Measurements from ENCODE around the gene NIM1K.
"Not testable (repeated sequence)": the region's sequence is repeated elsewhere in the genome, so short reads cannot be mapped to it uniquely, and the experiment has no call there.

NIM1K gene

GRCh38 chr5:43195670-43196265 lies 3.7 kb downstream of the NIM1K start:
- Histone ChIP-seq H3K27me3 (ENCODE audit: low read depth) (no peaks in the 10 kb centered on the region), H3K9me3 (no peaks in the 10 kb centered on the region), H3K4me1 (no peaks in the 10 kb centered on the region; the same call in 1 of the 2 replicates), H3K36me3 (replicated peaks) (no peaks in the 10 kb centered on the region), H3K4me3 (no peak overlapping the region)
- in situ Hi-C loops (cut with MboI; ENCODE audit: low sequenced_read_pairs) = no loop called here
- no peak for DNase-seq (ENCODE audit: low spot score in 2 of 2)

GRCh38 chr5:43197535-43197934 lies 5.5 kb downstream of the NIM1K start:
- H3K36me3 ChIP-seq (replicated peaks) = no peaks in the 10 kb centered on the region
- no peaks in the 10 kb centered on the region for H3K9me3 ChIP-seq
- H3K27me3 ChIP-seq (ENCODE audit: low read depth) = no peaks in the 10 kb centered on the region
- DNase-seq (ENCODE audit: low spot score in 2 of 2) = no peak
- in situ Hi-C loops (cut with MboI; ENCODE audit: low sequenced_read_pairs) = no loop called here
- no peaks in the 10 kb centered on the region for H3K4me1 ChIP-seq
- no peak overlapping the region for H3K4me3 ChIP-seq

GRCh38 chr5:43201442-43201841 lies 9.4 kb downstream of the NIM1K start:
- H3K27me3 ChIP-seq (ENCODE audit: low read depth); in situ Hi-C loops (cut with MboI; ENCODE audit: low sequenced_read_pairs); DNase-seq (ENCODE audit: low spot score in 2 of 2); H3K36me3 ChIP-seq (replicated peaks); H3K4me3 ChIP-seq; H3K4me1 ChIP-seq; H3K9me3 ChIP-seq: not testable (repeated sequence)

- no peaks in the 10 kb centered on the region for H3K27me3 ChIP-seq (ENCODE audit: low read depth)
- no peaks in the 10 kb centered on the region for H3K36me3 ChIP-seq (replicated peaks)
- in situ Hi-C loops (cut with MboI; ENCODE audit: low sequenced_read_pairs) = no loop called here
- no peaks in the 10 kb centered on the region for H3K4me1 ChIP-seq
- H3K9me3 ChIP-seq = no peaks in the 10 kb centered on the region
- no peak for DNase-seq (ENCODE audit: low spot score in 2 of 2)
- H3K4me3 ChIP-seq = no peak overlapping the region
These were observed 10.4 kb downstream of the NIM1K start for GRCh38 chr5:43202380-43202779.

GRCh38 chr5:43203373-43203772 lies 11.3 kb downstream of the NIM1K start:
- Histone ChIP-seq H3K4me1 (no peaks in the 10 kb centered on the region), H3K27me3 (ENCODE audit: low read depth) (no peaks in the 10 kb centered on the region), H3K4me3 (no peak overlapping the region), H3K36me3 (replicated peaks) (no peaks in the 10 kb centered on the region), H3K9me3 (no peaks in the 10 kb centered on the region)
- in situ Hi-C loops (cut with MboI; ENCODE audit: low sequenced_read_pairs) = no loop called here
- DNase-seq (ENCODE audit: low spot score in 2 of 2) = no peak

GRCh38 chr5:43204958-43205357 lies 12.9 kb downstream of the NIM1K start:
- peaks cover 2% of the 10 kb centered on the region for H3K4me1 ChIP-seq
- in situ Hi-C loops (cut with MboI; ENCODE audit: low sequenced_read_pairs) = no loop called here
- no peaks in the 10 kb centered on the region for H3K9me3 ChIP-seq
- no peaks in the 10 kb centered on the region for H3K27me3 ChIP-seq (ENCODE audit: low read depth)
- no peaks in the 10 kb centered on the region for H3K36me3 ChIP-seq (replicated peaks)
- no peak overlapping the region for H3K4me3 ChIP-seq
- DNase-seq (ENCODE audit: low spot score in 2 of 2) = no peak

GRCh38 chr5:43207601-43208000 lies 15.6 kb downstream of the NIM1K start:
- in situ Hi-C loops (cut with MboI; ENCODE audit: low sequenced_read_pairs) = no loop called here
- Histone ChIP-seq H3K4me3 (no peak overlapping the region), H3K36me3 (replicated peaks) (no peaks in the 10 kb centered on the region), H3K4me1 (peaks cover 14% of the 10 kb centered on the region), H3K9me3 (no peaks in the 10 kb centered on the region), H3K27me3 (ENCODE audit: low read depth) (no peaks in the 10 kb centered on the region)
- DNase-seq (ENCODE audit: low spot score in 2 of 2) = no peak

GRCh38 chr5:43208658-43209057 lies 16.6 kb downstream of the NIM1K start:
- no peak overlapping the region for H3K4me3 ChIP-seq
- H3K27me3 ChIP-seq (ENCODE audit: low read depth) = no peaks in the 10 kb centered on the region
- no peak for DNase-seq (ENCODE audit: low spot score in 2 of 2)
- no peaks in the 10 kb centered on the region for H3K36me3 ChIP-seq (replicated peaks)
- in situ Hi-C loops (cut with MboI; ENCODE audit: low sequenced_read_pairs) = no loop called here
- H3K9me3 ChIP-seq = no peaks in the 10 kb centered on the region
- H3K4me1 ChIP-seq = peaks cover 14% of the 10 kb centered on the region

GRCh38 chr5:43209060-43209459 lies 17.0 kb downstream of the NIM1K start:
- in situ Hi-C loops (cut with MboI; ENCODE audit: low sequenced_read_pairs) = no loop called here
- DNase-seq (ENCODE audit: low spot score in 2 of 2) = no peak
- Histone ChIP-seq H3K4me3 (no peak overlapping the region), H3K4me1 (peaks cover 14% of the 10 kb centered on the region), H3K9me3 (no peaks in the 10 kb centered on the region), H3K36me3 (replicated peaks) (no peaks in the 10 kb centered on the region), H3K27me3 (ENCODE audit: low read depth) (no peaks in the 10 kb centered on the region)

- Histone ChIP-seq H3K4me3 (no peak overlapping the region), H3K36me3 (replicated peaks) (no peaks in the 10 kb centered on the region), H3K27me3 (ENCODE audit: low read depth) (no peaks in the 10 kb centered on the region), H3K9me3 (no peaks in the 10 kb centered on the region), H3K4me1 (peaks cover 14% of the 10 kb centered on the region)
- in situ Hi-C loops (cut with MboI; ENCODE audit: low sequenced_read_pairs) = no loop called here
- no peak for DNase-seq (ENCODE audit: low spot score in 2 of 2)
These were observed 17.8 kb downstream of the NIM1K start for GRCh38 chr5:43209833-43210232.

GRCh38 chr5:43210570-43210969 lies 18.5 kb downstream of the NIM1K start:
- H3K36me3 ChIP-seq (replicated peaks) = no peaks in the 10 kb centered on the region
- in situ Hi-C loops (cut with MboI; ENCODE audit: low sequenced_read_pairs) = no loop called here
- no peaks in the 10 kb centered on the region for H3K9me3 ChIP-seq
- peak; percentile 32 to 57 for DNase-seq (ENCODE audit: low spot score in 2 of 2)
- H3K4me1 ChIP-seq = peaks cover 14% of the 10 kb centered on the region
- no peak overlapping the region for H3K4me3 ChIP-seq
- no peaks in the 10 kb centered on the region for H3K27me3 ChIP-seq (ENCODE audit: low read depth)

- Histone ChIP-seq H3K4me3 (no peak overlapping the region), H3K27me3 (ENCODE audit: low read depth) (no peaks in the 10 kb centered on the region), H3K36me3 (replicated peaks) (no peaks in the 10 kb centered on the region), H3K4me1 (peaks cover 14% of the 10 kb centered on the region), H3K9me3 (no peaks in the 10 kb centered on the region)
- in situ Hi-C loops (cut with MboI; ENCODE audit: low sequenced_read_pairs) = no loop called here
- DNase-seq (ENCODE audit: low spot score in 2 of 2) = no peak
These were observed 21.9 kb downstream of the NIM1K start for GRCh38 chr5:43213951-43214350.

GRCh38 chr5:43215073-43215631 lies 23.1 kb downstream of the NIM1K start:
- DNase-seq (ENCODE audit: low spot score in 2 of 2) = no peak
- H3K4me1 ChIP-seq = peaks cover 10% of the 10 kb centered on the region
- in situ Hi-C loops (cut with MboI; ENCODE audit: low sequenced_read_pairs) = no loop called here

GRCh38 chr5:43216941-43217340 lies 24.9 kb downstream of the NIM1K start:
- no peaks in the 10 kb centered on the region for H3K36me3 ChIP-seq (replicated peaks)
- no peaks in the 10 kb centered on the region for H3K9me3 ChIP-seq
- H3K27me3 ChIP-seq (ENCODE audit: low read depth) = no peaks in the 10 kb centered on the region
- in situ Hi-C loops (cut with MboI; ENCODE audit: low sequenced_read_pairs) = no loop called here
- no peak for DNase-seq (ENCODE audit: low spot score in 2 of 2)
- H3K4me3 ChIP-seq = no peak overlapping the region
- H3K4me1 ChIP-seq = no peaks in the 10 kb centered on the region

More at GRCh38 chr5:43215073-43215631, 23.1 kb downstream of the NIM1K start:
- Histone ChIP-seq H3K9me3 (no peaks in the 10 kb centered on the region), H3K27me3 (ENCODE audit: low read depth) (no peaks in the 10 kb centered on the region), H3K36me3 (replicated peaks) (no peaks in the 10 kb centered on the region), H3K4me3 (no peak overlapping the region)

GRCh38 chr5:43219120-43219519 lies 27.1 kb downstream of the NIM1K start:
- H3K9me3 ChIP-seq = no peaks in the 10 kb centered on the region
- no peak overlapping the region for H3K4me3 ChIP-seq
- no peaks in the 10 kb centered on the region for H3K27me3 ChIP-seq (ENCODE audit: low read depth)
- in situ Hi-C loops (cut with MboI; ENCODE audit: low sequenced_read_pairs) = no loop called here
- no peaks in the 10 kb centered on the region for H3K36me3 ChIP-seq (replicated peaks)
- H3K4me1 ChIP-seq = no peaks in the 10 kb centered on the region
- DNase-seq (ENCODE audit: low spot score in 2 of 2) = no peak

Data from HAP-1 (cell line).